Measurements from ENCODE around the gene LPP. TPM values are rescaled to one million over a fixed set of nuclear protein-coding genes. Genes with fewer than 3 reads are reported as not detected.

LPP gene
- total RNA-seq, 1 experiment from 2014 or later = 148 TPM

- no TSS peak for BruUV-seq (replicated peaks)
Measured at GRCh38 chr3:188449421-188449820, 295.5 kb downstream of the LPP start.

DNA sequence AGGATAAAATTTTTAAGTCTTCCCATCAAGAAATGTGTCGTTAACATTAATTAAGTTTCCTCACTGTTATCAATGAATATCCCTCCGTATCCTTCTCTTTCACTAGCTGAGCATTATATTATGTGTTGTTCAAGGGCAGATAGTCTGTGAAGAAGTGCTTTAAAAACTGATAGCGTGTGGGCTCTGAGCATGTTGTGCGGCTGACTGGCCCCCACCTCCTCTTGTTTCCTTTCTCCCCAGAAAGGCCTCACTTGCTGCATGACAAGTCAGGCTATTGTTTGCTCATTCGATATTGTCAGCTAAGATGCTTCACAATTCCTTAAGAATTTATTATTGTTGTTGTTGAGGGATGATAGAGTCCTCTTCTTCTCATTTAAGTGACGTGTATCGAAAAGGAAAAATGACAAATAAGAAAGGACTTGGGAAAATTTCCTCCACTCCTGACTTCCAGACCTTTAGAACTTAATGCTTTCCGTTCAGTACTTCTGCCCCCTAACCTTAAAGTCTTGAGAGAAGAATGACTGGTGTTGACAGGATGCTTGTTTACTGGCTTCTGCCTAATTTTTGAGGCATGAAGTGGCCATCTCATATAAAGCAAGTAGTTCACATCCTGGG is 298.3 kb downstream of the LPP start:
- no TSS peak for BruUV-seq (replicated peaks)
- Histone ChIP-seq H3K36me3 (ENCODE audit: low read depth) (no peaks in the 10 kb centered on the region), H3K27me3 (ENCODE audit: insufficient read depth, low read depth) (no peaks in the 10 kb centered on the region), H3K9me2 (ENCODE audit: insufficient read depth) (no peaks in the 10 kb centered on the region), H3K27ac (no peak overlapping the region), H3K4me1 (replicated peaks; ENCODE audit: insufficient read depth) (no peaks in the 10 kb centered on the region), H2AFZ (no peak overlapping the region), H4K20me1 (ENCODE audit: insufficient read depth) (peaks cover 8% of the 10 kb centered on the region), H3K4me3 (no peak overlapping the region), H3K4me2 (no peak overlapping the region), H3K9me3 (ENCODE audit: insufficient read depth, low read depth) (no peaks in the 10 kb centered on the region), H3F3A (ENCODE audit: insufficient read depth, low read depth) (no peaks in the 10 kb centered on the region), H3K79me2 (ENCODE audit: low read depth) (no peaks in the 10 kb centered on the region)
- intact Hi-C loops (cut with micrococcal nuclease; ENCODE audit: unreplicated experiment) = no loop called here
- POLR2A ChIA-PET (ENCODE audit: unreplicated experiment) = no interaction called here
- CTCF ChIA-PET = no interaction called here
- no peak for DNase-seq
- no peak for TF ChIP-seq EZH2 (IDR thresholded peaks at IDR 0.05; ENCODE audit: low read depth)
- TF ChIP-seq, protein P1, sequence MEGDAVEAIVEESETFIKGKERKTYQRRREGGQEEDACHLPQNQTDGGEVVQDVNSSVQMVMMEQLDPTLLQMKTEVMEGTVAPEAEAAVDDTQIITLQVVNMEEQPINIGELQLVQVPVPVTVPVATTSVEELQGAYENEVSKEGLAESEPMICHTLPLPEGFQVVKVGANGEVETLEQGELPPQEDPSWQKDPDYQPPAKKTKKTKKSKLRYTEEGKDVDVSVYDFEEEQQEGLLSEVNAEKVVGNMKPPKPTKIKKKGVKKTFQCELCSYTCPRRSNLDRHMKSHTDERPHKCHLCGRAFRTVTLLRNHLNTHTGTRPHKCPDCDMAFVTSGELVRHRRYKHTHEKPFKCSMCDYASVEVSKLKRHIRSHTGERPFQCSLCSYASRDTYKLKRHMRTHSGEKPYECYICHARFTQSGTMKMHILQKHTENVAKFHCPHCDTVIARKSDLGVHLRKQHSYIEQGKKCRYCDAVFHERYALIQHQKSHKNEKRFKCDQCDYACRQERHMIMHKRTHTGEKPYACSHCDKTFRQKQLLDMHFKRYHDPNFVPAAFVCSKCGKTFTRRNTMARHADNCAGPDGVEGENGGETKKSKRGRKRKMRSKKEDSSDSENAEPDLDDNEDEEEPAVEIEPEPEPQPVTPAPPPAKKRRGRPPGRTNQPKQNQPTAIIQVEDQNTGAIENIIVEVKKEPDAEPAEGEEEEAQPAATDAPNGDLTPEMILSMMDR (conservative IDR thresholded peaks at IDR 0.05) = no peak

More at GRCh38 chr3:188449421-188449820, 295.5 kb downstream of the LPP start:
- no peak for DNase-seq
- Histone ChIP-seq H3K9me3 (ENCODE audit: insufficient read depth, low read depth) (0 out of 2 replicates have a peak, but pooled peaks cover 3% of the 10 kb centered on the region), H3K79me2 (ENCODE audit: low read depth) (no peaks in the 10 kb centered on the region), H2AFZ (no peak overlapping the region), H3K36me3 (ENCODE audit: low read depth) (no peaks in the 10 kb centered on the region), H3K27me3 (ENCODE audit: insufficient read depth, low read depth) (no peaks in the 10 kb centered on the region), H3K4me3 (no peak overlapping the region), H3K27ac (no peak overlapping the region), H3F3A (ENCODE audit: insufficient read depth, low read depth) (no peaks in the 10 kb centered on the region), H3K4me2 (no peak overlapping the region), H4K20me1 (ENCODE audit: insufficient read depth) (peaks cover 3% of the 10 kb centered on the region; the same call in 1 of the 2 replicates), H3K9me2 (ENCODE audit: insufficient read depth) (no peaks in the 10 kb centered on the region), H3K4me1 (replicated peaks; ENCODE audit: insufficient read depth) (no peaks in the 10 kb centered on the region)
- TF ChIP-seq, protein P1 (conservative IDR thresholded peaks at IDR 0.05) = no peak
- TF ChIP-seq EZH2 (IDR thresholded peaks at IDR 0.05; ENCODE audit: low read depth) = no peak
- CTCF ChIA-PET = no interaction called here
- intact Hi-C loops (cut with micrococcal nuclease; ENCODE audit: unreplicated experiment) = no loop called here
- POLR2A ChIA-PET (ENCODE audit: unreplicated experiment) = interaction anchor here (0.6 kb wide), 1 partner anchor 677 kb away, joined by 6 read pairs; no protein-coding TSS in a partner anchor

DNA sequence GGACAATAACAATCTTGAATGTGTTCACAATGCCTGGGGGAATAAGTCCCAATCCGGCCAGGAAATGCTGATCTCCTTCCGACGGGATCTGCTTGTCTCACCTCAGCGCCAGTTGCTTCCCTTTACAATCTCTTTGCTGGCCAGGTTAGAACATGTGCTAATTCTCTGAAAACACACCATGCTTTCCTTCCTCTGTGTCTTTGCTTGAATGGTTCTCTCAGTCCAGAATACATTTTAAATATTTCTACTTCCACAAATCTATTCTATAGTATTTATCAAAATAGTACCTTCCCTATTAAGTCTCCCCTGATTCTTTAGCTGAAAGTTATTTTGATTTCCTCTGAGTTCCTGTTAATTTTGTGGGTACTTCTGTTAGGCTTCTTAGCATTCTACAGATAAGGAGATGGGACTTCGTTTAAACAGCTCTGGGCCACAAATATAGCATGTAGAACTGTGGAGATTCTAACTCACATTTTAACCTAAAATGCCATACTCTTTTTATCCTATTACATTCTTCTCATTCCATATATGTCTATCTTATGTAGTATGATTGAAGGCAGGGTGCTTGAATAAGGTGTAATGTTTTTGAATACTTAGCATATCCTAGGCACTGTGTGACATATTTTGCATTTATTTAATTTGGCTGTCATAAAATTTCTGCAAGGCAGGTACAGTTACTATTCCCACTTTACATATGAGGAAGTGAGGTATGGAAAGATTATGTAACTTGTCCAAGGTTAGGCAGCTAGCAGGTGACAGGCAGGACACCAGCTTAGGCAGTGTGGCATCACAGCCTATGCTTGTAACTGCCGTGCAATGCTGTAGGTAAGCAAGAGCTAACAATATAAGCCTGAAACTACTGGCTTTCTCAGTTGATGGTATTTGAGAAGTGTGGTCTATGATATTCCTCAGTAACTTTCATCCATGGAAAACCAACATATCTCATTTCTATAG is 299.8 kb downstream of the LPP start:
- Histone ChIP-seq H3F3A (ENCODE audit: insufficient read depth, low read depth) (no peaks in the 10 kb centered on the region), H3K27me3 (ENCODE audit: insufficient read depth, low read depth) (no peaks in the 10 kb centered on the region), H2AFZ (no peak overlapping the region), H3K79me2 (ENCODE audit: low read depth) (no peaks in the 10 kb centered on the region), H3K4me1 (replicated peaks; ENCODE audit: insufficient read depth) (no peaks in the 10 kb centered on the region), H3K4me2 (no peak overlapping the region), H3K9me3 (ENCODE audit: insufficient read depth, low read depth) (no peaks in the 10 kb centered on the region), H3K36me3 (ENCODE audit: low read depth) (no peaks in the 10 kb centered on the region), H4K20me1 (ENCODE audit: insufficient read depth) (peaks cover 8% of the 10 kb centered on the region), H3K4me3 (no peak overlapping the region), H3K27ac (no peak overlapping the region), H3K9me2 (ENCODE audit: insufficient read depth) (no peaks in the 10 kb centered on the region)
- POLR2A ChIA-PET (ENCODE audit: unreplicated experiment) = no interaction called here
- CTCF ChIA-PET = no interaction called here
- no TSS peak for BruUV-seq (replicated peaks)
- TF ChIP-seq EZH2 (IDR thresholded peaks at IDR 0.05; ENCODE audit: low read depth) = no peak
- TF ChIP-seq, protein P1 (conservative IDR thresholded peaks at IDR 0.05) = no peak
- no peak for DNase-seq
- intact Hi-C loops (cut with micrococcal nuclease; ENCODE audit: unreplicated experiment) = no loop called here

Data from PC-9 (cell line).